ENCODE data around the gene MDM2. TPM values are rescaled to one million over a fixed set of nuclear protein-coding genes. Genes with fewer than 3 reads are reported as not detected.

Gene MDM2
- total and polyA plus RNA-seq, 9 of the 15 experiments (the other 6 are each of a cell fraction or from before 2014, with no cell fraction given): 13.6 to 100 (median 49.0) TPM

- peak; percentile 26 for FAIRE-seq
- BruUV-seq (replicated peaks): no TSS peak
These were observed 15.7 kb downstream of the MDM2 start for GRCh38 chr12:68823696-68824095.

GRCh38 chr12:68824131-68824530 lies 16.2 kb downstream of the MDM2 start:
- no peak for TF ChIP-seq ZNF445 (CRISPR knock-in tag; IDR thresholded peaks at IDR 0.05; ENCODE audit: low read depth)
- TF ChIP-seq RNF2 (IDR thresholded peaks at IDR 0.05): no peak
- no peak for TF ChIP-seq MYC (IDR thresholded peaks at IDR 0.05; ENCODE audit: low read depth, low read length)
- TF ChIP-seq MYC (CRISPR knock-in tag; IDR thresholded peaks at IDR 0.05; ENCODE audit: borderline replicate concordance, low read depth): no peak
- TF ChIP-seq ELF4 (CRISPR knock-in tag; IDR thresholded peaks at IDR 0.05): no peak
- TF ChIP-seq XRCC4 (IDR thresholded peaks at IDR 0.05; ENCODE audit: extremely low read depth, insufficient read depth, insufficient read length): no peak
- TF ChIP-seq TFAP4 (CRISPR knock-in tag; IDR thresholded peaks at IDR 0.05; ENCODE audit: borderline replicate concordance): no peak
- TF ChIP-seq PBX2 (CRISPR knock-in tag; IDR thresholded peaks at IDR 0.05; ENCODE audit: low read depth): no peak
- no peak for TF ChIP-seq PBX2 (tag; conservative IDR thresholded peaks at IDR 0.05; ENCODE audit: low read depth)
- in situ Hi-C loops (cut with MboI) (no loop called here), intact Hi-C loops (cut with micrococcal nuclease) (no loop called here)
- Histone ChIP-seq H3K27ac (ENCODE audit: extremely low read depth, low read depth, low read length) (no peak overlapping the region), H3K79me2 (ENCODE audit: control insufficient read depth, insufficient read depth, low read length) (peaks cover 22% of the 10 kb centered on the region; the same call in 2 of the 3 replicates), H4K20me1 (replicated peaks; ENCODE audit: control insufficient read depth, insufficient read depth, low read length) (no peaks in the 10 kb centered on the region), H3K9me1 (ENCODE audit: control insufficient read depth, insufficient read depth, low read length) (no peaks in the 10 kb centered on the region), H3K27me3 (ENCODE audit: control insufficient read depth in 2 of 2, insufficient read depth in 2 of 2, low read length in 2 of 2) (no peaks in the 10 kb centered on the region), H3K36me3 (ENCODE audit: control insufficient read depth, insufficient read depth, low read length) (peaks cover 92% of the 10 kb centered on the region), H3K4me3 (no peak overlapping the region), H3K9me3 (replicated peaks; ENCODE audit: control insufficient read depth, insufficient read depth, low read depth, low read length) (no peaks in the 10 kb centered on the region), H3K9ac (ENCODE audit: insufficient read depth in 1 of 2, low read depth in 2 of 2, low read length in 2 of 2) (no peak overlapping the region), H3K4me1 (replicated peaks in 1 of 2; ENCODE audit: control insufficient read depth in 2 of 2, insufficient read depth in 2 of 2, low read length in 2 of 2) (no peaks in the 10 kb centered on the region), H2AFZ (ENCODE audit: low read depth, low read length) (no peak overlapping the region), H3K4me2 (ENCODE audit: insufficient read depth, low read length) (no peak overlapping the region)
- DNase-seq (ENCODE audit: extremely low read depth in 1 of 4, low spot score in 3 of 4) (peak in 1 of 4 experiments; percentile 19), ATAC-seq (no peak), FAIRE-seq (no peak)
- 97% methylated on average over 4 of the region's 5 CpGs for WGBS (ENCODE audit: insufficient coverage, low coverage, missing lambda C conversion rate)
- ChIA-PET POLR2A (interaction anchor here (0.8 kb wide), 1 partner anchor 333 kb away, joined by 3 read pairs; no protein-coding TSS in a partner anchor), CTCF (ENCODE audit: low intra/inter-chr PET ratio) (no interaction called here)
- BruUV-seq (replicated peaks): no TSS peak

More at GRCh38 chr12:68823696-68824095, 15.7 kb downstream of the MDM2 start:
- H3K4me2 ChIP-seq (ENCODE audit: insufficient read depth, low read length): no peak overlapping the region
- no peak overlapping the region for H3K9ac ChIP-seq (ENCODE audit: insufficient read depth in 1 of 2, low read depth in 2 of 2, low read length in 2 of 2)
- H3K4me3 ChIP-seq: no peak overlapping the region
- peaks cover 92% of the 10 kb centered on the region for H3K36me3 ChIP-seq (ENCODE audit: control insufficient read depth, insufficient read depth, low read length)
- no peak overlapping the region for H3K27ac ChIP-seq (ENCODE audit: extremely low read depth, low read depth, low read length)
- ChIA-PET POLR2A (interaction anchor here (0.6 to 1.0 kb wide), 4 partner anchors 9 to 333 kb away, joined by 3 to 4 read pairs (median 3); no protein-coding TSS in a partner anchor), CTCF (ENCODE audit: low intra/inter-chr PET ratio) (no interaction called here)
- WGBS (ENCODE audit: insufficient coverage, low coverage, missing lambda C conversion rate): 75% methylated on average over 3 of the region's 3 CpGs
- H3K27me3 ChIP-seq (ENCODE audit: control insufficient read depth in 2 of 2, insufficient read depth in 2 of 2, low read length in 2 of 2): no peaks in the 10 kb centered on the region
- no peak for DNase-seq (ENCODE audit: extremely low read depth in 1 of 4, low spot score in 3 of 4)
- peaks cover 22% of the 10 kb centered on the region; the same call in 2 of the 3 replicates for H3K79me2 ChIP-seq (ENCODE audit: control insufficient read depth, insufficient read depth, low read length)
- TF ChIP-seq ZNF57 (CRISPR knock-in tag; IDR thresholded peaks at IDR 0.05) (no peak), E2F6 (IDR thresholded peaks at IDR 0.05; ENCODE audit: borderline replicate concordance in 1 of 2, extremely low read depth in 1 of 2, insufficient read depth in 1 of 2, insufficient read length in 1 of 2, low read depth in 1 of 2, low read length in 1 of 2, poor library complexity in 1 of 2, severe bottlenecking in 1 of 2) (no peak), MAZ (CRISPR knock-in tag; conservative IDR thresholded peaks at IDR 0.05 in 1 of 2, IDR thresholded peaks at IDR 0.05 in 1 of 2) (no peak)
- H4K20me1 ChIP-seq (replicated peaks; ENCODE audit: control insufficient read depth, insufficient read depth, low read length): no peaks in the 10 kb centered on the region
- no peak overlapping the region for H2AFZ ChIP-seq (ENCODE audit: low read depth, low read length)
- no peaks in the 10 kb centered on the region for H3K4me1 ChIP-seq (replicated peaks in 1 of 2; ENCODE audit: control insufficient read depth in 2 of 2, insufficient read depth in 2 of 2, low read length in 2 of 2)
- no peaks in the 10 kb centered on the region for H3K9me3 ChIP-seq (replicated peaks; ENCODE audit: control insufficient read depth, insufficient read depth, low read depth, low read length)
- no peak for ATAC-seq
- H3K9me1 ChIP-seq (ENCODE audit: control insufficient read depth, insufficient read depth, low read length): no peaks in the 10 kb centered on the region
- intact Hi-C loops (cut with micrococcal nuclease): no loop called here
- in situ Hi-C loops (cut with MboI): no loop called here

Measured in K562 (cell line).